GM18511 (cell line): ENCODE data around the gene TRAK2.

Experiments
- ATAC-seq: cut with Tn5 transposase; IDR thresholded peaks from one replicate; pipeline ENCODE4 v1.9.1; 2021; ENCODE audit warnings: mild to moderate bottlenecking, moderate library complexity; ENCODE audit not compliant: unreplicated experiment

Gene TRAK2

DNA sequence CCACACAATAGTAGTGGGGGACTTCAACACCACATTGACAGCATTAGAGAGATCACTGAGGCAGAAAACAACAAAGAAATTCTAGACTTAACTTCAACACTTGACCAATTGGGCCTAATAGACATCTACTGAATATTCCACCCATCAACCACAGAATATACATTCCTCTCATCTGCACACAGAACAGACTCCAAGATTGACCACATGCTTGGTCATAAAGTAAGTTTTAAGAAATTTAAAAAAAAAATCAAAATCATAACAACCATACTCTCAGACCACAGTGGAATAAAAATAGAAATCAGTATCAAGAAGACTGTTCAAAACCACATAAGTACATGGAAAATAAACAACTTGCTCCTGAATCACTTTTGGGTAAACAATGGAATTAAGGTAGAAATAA, 85.1 kb downstream of the TRAK2 start:
- no peak for ATAC-seq

DNA sequence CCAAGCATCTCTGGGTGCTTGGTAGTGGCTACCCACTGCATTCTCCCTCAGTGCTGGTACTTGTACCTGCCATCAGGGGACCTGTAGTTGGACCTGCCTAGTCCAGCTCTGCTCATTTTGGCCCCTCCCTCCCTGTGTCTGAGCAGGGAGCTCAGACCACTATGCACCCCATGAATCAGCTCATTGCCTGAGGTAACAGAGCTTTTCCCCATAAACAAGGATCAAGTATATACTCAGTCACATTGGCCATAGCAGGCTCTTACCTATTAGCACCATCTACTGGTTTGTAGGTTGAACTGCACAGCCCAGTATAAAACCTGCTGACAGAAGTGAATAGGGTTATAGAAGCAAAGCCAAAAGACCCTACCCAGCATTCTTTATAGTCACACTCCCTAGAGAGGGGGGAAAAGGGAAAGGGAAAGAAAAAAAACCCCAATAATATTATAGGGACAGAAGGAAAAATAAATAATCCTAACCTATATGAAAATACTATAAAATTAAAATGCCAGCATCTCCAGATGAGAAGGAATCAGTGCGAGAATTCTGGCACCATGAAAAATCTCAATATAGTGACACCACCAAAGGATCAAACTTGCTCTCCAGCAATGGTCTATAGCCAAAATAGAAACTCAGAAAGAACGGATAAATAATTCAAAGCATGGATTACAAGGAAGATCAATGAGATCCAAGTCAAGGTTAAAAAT, 87.2 kb downstream of the TRAK2 start:
- no peak for ATAC-seq

DNA sequence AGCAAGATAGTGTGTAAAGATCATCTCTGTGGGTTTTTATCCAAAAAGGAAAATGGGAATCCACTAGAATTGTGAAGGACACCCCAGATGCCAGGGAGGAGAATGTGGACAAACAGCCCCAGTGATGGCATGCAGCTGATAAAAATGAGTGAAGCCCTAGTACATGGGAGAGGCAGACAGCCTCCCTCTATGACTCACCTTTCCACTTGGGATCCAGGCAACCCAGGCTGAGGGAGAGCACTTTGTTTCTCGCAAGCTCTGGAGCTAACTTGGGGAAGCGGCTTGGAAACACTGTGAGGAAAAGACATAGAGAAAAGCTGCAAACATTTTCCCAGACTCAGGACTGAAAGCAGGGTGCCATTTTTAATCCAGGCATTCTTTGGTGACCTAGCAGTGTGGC, 88.9 kb downstream of the TRAK2 start:
- no peak for ATAC-seq

DNA sequence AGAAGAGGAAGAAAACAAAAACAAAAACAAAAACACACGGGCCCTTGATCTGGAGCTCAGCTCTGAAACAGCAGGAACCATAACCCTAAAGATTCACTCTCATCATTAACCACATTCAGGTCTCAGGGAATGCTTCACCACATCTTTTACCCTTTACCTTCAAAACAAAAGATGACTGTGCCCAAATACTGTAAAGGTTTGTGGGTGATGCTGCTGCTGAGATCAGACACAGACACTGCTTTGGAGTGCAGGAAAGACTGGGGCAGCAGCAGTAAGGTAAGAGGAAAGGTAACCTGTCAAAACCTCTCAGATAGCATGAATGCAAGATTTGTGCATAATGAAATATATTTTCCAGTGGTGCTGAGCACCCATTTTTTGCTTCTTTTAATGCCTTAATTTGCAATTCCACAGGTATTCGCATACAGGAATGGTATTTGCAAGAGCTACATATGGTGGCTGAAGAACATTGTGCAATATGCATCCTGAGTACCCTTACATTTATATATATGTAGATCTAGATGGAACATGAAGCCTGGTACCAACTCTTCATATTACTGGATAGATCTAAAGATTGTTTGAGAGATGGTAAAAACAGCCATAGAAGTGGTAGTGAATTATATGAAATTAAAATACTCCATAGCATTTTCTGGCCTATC, 90.1 kb downstream of the TRAK2 start:
- no peak for ATAC-seq

DNA sequence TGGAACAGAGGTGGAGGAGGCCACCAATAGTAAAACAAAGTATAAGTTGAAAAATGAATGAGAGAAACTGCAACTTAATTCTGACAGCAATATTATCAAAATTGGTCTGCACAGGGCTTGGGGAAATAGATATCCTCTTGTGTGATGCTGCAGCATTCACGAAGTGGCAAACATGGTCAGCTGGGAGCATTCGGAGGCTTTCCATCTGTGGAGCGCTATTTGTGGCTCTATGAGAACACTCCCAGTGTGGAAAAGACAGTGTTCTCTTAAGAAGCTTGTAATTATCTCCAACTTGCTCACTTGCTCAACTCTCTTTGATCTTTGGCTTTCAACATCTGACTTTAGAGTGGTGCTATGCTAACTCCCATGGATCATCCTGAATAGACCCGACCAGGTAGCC, 91.0 kb downstream of the TRAK2 start:
- no peak for ATAC-seq

DNA sequence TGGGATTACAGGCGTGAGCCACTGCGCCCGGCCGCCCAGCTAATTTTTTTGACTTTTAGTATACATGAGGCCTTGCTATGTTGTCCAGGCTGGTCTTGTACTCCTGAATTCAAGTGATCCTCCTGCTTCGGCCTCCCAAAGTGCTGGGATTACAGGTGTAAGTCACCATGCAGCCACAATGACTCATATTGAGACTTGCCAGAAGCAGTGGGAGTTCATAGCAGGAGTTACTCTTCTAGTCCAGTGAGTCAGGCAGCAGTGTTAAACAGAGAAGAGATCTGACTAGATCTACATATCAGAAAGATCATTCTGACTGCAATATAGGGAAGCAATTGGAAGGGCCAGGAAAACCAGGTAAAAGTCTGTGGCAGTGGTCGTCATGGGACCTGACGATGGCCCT, 92.6 kb downstream of the TRAK2 start:
- ATAC-seq = no peak

DNA sequence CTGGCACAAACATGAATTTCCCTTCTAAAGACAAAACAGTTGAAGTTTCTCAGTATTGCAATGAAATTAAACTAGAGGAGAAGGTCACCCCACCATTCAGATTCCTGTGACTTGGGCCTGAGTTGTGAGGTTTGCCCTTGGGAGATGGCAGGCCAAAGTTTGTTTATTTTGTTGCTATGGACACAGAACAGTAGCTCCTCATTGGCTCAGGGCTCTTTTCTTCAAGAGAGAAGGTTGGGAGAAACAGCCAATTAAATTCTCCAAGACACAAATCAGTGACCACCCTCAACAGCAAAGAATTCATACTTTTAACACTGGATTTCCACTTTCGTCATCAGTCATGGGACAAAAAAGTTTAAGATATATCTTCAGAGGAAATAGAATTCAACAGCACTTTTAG, 94.0 kb downstream of the TRAK2 start, which contains the start of gene FLACC1:
Gene FLACC1, minus strand, starts transcription at position 125 of the 400 bp plus-strand sequence. CDS start 5,941 bp downstream, outside the sequence.
- ATAC-seq = no peak

DNA sequence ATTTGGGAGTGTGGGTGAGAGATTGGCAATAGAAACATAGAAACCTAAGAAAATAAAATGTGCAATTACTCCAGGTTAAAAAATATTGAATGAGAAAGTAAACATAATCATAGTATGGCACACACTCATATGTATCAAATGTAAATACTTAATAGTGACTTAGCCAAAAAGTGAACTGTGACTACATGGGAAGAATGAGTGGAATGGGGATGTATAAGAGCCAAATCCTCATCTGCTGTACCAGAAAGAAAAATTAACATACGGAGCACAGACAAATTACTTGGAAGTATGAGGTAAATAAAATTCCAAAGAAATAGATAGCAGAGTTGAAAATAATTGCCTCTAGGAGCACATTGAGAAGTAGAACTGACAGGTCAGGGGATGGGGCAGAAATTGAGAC, 98.1 kb downstream of the TRAK2 start:
- no peak for ATAC-seq

DNA sequence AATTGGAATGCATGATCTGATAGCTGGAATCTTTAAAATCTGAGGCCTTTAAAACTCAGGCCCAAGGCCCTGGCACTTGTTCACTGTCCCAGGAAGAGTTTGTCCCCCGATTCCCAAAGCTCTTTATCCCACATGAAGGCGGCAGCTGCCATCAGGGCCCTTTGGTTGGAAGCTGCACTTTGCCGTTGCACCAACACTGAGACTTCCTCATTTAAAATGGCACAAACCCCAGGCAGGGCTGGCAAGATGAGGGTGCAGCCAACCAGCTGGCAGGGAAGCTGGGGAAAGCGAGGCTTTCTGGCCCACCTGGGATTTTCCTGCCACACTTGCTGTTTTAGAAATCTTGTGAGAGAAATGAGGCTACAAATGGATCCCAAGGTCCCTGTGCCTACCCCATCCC, 100.4 kb downstream of the TRAK2 start:
- no peak for ATAC-seq

DNA sequence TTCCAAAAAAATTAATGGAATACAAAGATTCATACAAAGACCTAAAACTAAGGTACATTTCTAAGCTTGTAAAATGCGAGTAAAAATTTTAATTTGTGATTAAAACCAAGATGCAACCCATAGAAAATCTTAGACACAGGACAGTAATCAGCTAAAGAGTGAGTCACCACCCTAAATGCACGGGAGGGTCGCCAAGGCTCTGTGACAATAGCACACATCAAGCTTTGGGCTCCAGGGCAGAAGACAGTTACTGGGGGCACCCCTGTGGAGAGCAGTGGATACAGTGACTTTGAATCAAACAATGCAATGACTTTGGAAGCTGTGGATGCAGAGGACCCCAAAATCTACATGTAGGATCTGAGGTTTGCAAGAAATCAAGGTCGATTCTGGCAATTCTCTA, 101.7 kb downstream of the TRAK2 start:
- ATAC-seq = no peak

DNA sequence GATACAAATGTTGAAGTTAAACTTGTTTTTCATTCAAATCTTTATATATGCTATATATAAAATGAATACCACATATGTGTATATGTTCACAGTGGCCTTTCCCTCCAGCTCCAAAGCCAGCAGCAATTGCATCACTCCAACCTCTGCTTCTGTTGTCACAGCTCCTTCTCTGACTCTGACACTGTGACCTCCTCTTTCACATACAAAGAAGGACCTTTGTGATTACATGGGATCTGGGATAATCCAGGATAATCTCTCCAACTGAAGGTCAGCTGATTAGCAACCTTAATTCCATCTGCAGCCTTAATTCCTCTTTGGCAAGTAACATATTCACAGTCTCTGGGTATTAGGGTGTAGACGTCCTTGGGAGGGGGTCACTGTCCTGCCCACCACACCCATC, 102.5 kb downstream of the TRAK2 start:
- no peak for ATAC-seq

DNA sequence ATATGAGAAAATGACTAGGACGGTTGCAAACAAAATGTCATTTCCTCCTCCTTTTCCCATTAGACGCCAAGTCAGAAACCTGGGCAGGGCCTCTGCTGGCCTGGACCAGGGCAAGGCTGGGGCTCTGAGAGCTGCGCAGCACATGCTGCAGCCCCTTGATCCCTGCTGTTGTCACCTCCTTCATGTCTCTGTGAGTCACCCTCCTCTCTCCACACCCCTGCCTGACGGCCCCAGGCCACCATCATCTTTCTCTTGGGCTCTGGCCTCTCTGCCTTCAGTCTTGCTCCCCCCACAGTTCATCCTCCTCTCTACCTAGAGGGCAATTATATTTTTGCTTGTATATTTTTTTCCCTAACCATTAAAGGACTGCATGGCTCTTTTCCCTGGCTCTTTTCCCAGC, 104.1 kb downstream of the TRAK2 start:
- no peak for ATAC-seq

DNA sequence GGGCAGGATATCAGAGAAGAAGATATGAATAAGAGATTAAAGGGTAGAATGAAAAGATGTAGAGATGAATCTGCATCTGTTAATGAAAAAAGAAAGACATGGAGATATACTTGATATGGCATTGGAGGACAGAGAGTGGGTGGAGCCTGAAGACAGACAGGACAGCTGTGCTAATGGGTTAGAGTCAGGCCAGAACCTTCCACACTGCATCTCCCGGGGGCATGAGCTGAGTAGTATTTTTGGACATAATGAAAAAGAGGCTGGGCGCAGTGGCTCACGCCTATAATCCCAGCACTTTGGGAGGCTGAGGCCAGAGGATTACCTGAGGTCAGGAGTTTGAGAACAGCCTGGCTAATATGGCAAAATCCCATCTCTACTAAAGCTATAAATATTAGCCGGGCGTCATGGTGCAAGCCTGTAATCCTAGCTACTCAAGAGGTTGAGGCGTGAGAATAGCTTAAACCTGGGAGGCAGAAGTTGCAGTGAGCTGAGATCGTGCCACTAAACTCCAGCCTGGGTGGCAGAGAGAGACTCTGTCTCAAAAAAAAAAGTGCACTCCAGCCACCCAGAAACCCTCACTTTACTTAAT, 105.5 kb downstream of the TRAK2 start:
- ATAC-seq = no peak

DNA sequence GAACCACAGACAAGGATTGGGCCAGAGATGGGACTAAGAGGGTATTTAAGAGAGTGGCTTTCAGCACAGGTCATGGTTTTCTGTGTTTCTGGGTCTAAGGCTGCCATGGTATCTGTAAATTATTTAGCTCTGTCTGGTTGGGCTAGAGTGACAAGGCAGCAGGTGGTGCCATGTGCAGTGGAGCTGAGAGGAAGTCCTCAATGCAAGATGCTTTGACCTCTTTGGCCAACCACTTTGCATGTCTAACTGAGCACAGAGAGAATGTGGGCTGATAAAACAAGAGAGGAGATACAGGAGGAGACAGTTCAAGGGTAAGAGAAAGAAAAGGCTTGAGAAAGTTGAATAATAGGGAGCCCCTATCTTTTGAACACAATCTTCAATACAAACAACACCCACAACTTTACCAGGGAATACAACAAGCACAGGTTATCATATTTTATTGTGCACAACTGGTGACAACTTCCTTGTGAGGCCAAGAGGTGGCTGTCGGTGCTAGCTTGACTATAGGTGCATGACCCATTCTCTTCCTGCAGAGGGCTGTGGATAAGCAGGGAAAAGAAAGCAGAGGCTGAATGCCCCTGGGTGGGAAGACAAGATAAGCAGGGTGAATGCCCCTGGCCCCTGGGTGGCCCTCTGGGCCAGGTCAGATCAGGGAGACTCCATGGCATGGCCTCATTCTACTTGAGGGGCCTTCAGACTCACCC, 106.4 kb downstream of the TRAK2 start:
- peak; percentile 97 for ATAC-seq

DNA sequence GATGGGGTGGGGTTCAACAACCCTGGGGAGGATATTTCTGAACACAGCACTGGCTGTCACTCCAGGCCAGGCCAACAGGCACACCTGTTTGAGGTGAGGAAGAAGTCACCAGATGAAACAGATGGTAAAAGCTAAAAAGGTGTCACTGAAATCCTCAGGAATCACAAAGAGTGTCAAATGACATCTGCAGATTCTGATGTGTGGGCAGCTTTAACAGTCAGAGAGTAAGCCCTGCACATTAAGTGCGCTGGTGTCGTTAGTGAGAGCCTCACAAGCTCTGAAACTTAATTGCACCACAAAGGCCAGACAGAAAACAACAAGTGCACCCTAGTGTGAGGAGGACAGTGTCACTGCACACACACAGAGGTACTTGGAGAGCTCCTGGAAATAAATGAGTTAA, 107.7 kb downstream of the TRAK2 start:
- no peak for ATAC-seq

DNA sequence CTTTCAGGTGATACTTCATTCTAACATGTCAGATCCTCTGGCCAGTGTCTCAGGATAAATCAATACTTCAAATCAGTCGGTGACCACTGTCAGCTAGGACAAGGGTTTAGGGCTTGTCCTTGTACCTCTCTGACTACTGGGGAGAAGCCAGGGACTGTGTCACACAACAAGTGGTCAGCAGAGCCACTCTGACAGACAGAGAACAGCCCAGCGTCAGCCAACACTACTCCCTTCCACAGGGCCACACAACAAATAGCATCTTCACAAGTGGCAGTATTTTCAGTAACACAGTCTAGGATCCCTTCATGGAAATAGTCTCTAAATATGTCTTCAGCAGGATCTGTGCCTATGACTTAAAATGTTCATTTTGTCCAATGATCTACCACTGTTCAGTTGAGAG, 108.3 kb downstream of the TRAK2 start:
- no peak for ATAC-seq

DNA sequence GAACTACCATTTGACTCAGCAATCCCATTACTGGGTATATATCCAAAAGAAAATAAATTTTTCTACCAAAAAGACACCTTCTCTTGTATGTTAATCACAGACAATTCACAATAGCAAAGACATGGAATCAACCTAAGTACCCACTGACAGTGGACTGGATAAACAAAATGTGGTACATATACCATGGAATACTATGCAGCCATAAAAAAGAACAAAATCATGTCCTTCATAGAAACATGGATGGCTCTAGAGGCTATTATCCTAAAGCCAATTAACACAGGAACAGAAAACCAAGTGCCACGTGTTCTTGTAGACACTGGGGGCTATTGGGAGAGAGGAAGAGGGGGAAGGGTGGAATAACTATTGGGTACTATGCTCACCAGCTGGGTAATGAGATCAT, 121.8 kb downstream of the TRAK2 start:
- no peak for ATAC-seq

DNA sequence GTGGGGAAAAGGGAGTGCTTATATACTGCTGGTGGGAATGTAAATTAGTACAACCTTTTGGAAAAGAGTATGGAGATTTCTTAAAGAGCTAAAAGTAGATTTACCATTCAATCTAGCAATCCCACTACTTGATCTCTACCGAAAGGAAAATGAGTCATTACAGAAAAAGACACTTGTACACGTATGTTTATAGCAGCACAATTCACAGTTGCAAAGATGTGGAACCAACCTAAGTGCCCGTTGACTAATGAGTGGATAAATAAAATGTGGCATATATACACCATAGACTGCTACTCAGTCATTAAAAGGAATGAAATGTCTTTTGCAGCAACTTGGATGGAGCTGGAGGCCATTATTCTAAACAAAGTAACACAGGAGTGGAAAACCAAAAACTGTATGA, 123.6 kb downstream of the TRAK2 start:
- ATAC-seq = no peak
